K562 (cell line): ENCODE measurements around the gene TMEM170A. TPM values are rescaled to one million over a fixed set of nuclear protein-coding genes. Genes with fewer than 3 reads are reported as not detected.

ENCODE experiments used
- DEAF1 ChIP-seq: fragments of 450-650 bp; formaldehyde crosslinking; IDR thresholded peaks from 2 replicates; pipeline ENCODE4 v1.4.0; 2020; ENCODE audit warnings: mild to moderate bottlenecking, moderate library complexity
- E2F1 ChIP-seq: sonication (generic); formaldehyde crosslinking; IDR thresholded peaks from 2 replicates; pipeline ENCODE4 v1.8.1; 2023; ENCODE audit warnings: mild to moderate bottlenecking, missing genetic modification reagents, moderate library complexity
- ELF4 ChIP-seq: fragments of 450-650 bp; formaldehyde crosslinking; IDR thresholded peaks from 2 replicates; pipeline ENCODE4 v1.4.0; 2022; ENCODE audit warnings: missing genetic modification characterization
- EWSR1 ChIP-seq: fragments of 450-650 bp; IDR thresholded peaks from 2 replicates; pipeline ENCODE4 v1.6.1; 2018; ENCODE audit warnings: borderline replicate concordance, mild to moderate bottlenecking, low read depth, moderate library complexity; ENCODE audit not compliant: partially characterized antibody
- FIP1L1 ChIP-seq: fragments of 200-400 bp; formaldehyde crosslinking; IDR thresholded peaks from 2 replicates; pipeline ENCODE4 v1.6.1; 2018; ENCODE audit warnings: mild to moderate bottlenecking, low read depth, low read length; ENCODE audit not compliant: poor library complexity, severe bottlenecking
- FOSL1 ChIP-seq: fragments of 200-800 bp; sonication (Bioruptor generic); conservative IDR thresholded peaks from 2 replicates; pipeline ENCODE4 v1.6.1; 2016; ENCODE audit warnings: missing genetic modification characterization, missing compliant biosample characterization
- PTBP1 ChIP-seq: fragments of 200-400 bp; formaldehyde crosslinking; IDR thresholded peaks from 2 replicates; pipeline ENCODE4 v1.6.1; 2017; ENCODE audit warnings: low read depth, low read length
- PTRF ChIP-seq: fragments of 450-650 bp; IDR thresholded peaks from 2 replicates; pipeline ENCODE4 v1.6.1; 2016; ENCODE audit warnings: mild to moderate bottlenecking, missing genetic modification characterization, missing compliant biosample characterization
- TBL1XR1 ChIP-seq, 2 experiments: IDR thresholded peaks; 2 replicates each; pipeline ENCODE4 v1.6.1; 2012; ENCODE audit warnings: improper control_type of control experiment in 2 of 2, low read length in 2 of 2, mild to moderate bottlenecking in 1 of 2
- TOE1 ChIP-seq, 2 experiments: fragments of 450-650 bp in 1 of 2; sonication (generic) in 1 of 2; formaldehyde crosslinking in 1 of 2; IDR thresholded peaks; 2 replicates each; pipeline versions ENCODE4 v1.7.1 to v1.8.0; 2016 to 2022; ENCODE audit warnings: borderline replicate concordance in 2 of 2, mild to moderate bottlenecking in 2 of 2, antibody characterized with exemption in 1 of 2, inconsistent platforms in 1 of 2, low read depth in 1 of 2, missing genetic modification reagents in 1 of 2, moderate library complexity in 1 of 2
- ZNF449 ChIP-seq: fragments of 250-450 bp; sonication (Bioruptor Pico); IDR thresholded peaks from 2 replicates; pipeline ENCODE4 v1.8.0; 2022; ENCODE audit warnings: moderate library complexity, mild to moderate bottlenecking, inconsistent platforms
- ZNF583 ChIP-seq: fragments of 250-450 bp; sonication (Bioruptor Pico); IDR thresholded peaks from 2 replicates; pipeline ENCODE4 v1.4.0; 2020
- ZSCAN29 ChIP-seq: fragments of 450-650 bp; IDR thresholded peaks from 2 replicates; pipeline ENCODE4 v1.6.1; 2017
- polyA plus RNA-seq, 8 experiments: library from polyadenylated mRNA; depleted of rRNA in 4 of 8; stranded (reverse) in 5 of 8; unstranded in 3 of 8; fragments of >200 nt; fragmentation: Nextera tagmentation in 2 of 8; fragmentation: Illumina TruSeq in 1 of 8; extraction: Ambion mirVana in 2 of 8; extraction: Trizol in 1 of 8; gene quantifications; 2 replicates each; pipeline versions ENCODE4 v1.2.1 to v1.2.3, GENCODE V29; 2011 to 2014; ENCODE audit warnings: inconsistent platforms in 1 of 8, missing spikeins in 1 of 8
- total RNA-seq, 7 experiments: library from RNA; depleted of rRNA in 6 of 7; stranded (reverse); fragments of >200 nt in 6 of 7; fragmentation: Illumina TruSeq in 2 of 7; extraction: Trizol in 2 of 7; gene quantifications; 2 replicates each; pipeline versions ENCODE4 v1.2.1 to v1.2.3, GENCODE V29; 2011 to 2021; ENCODE audit warnings: low replicate concordance in 1 of 7
- TF ChIP-seq, protein P1 (sequence below): fragments of 450-650 bp; conservative IDR thresholded peaks from 2 replicates; pipeline ENCODE4 v1.6.1; 2016; ENCODE audit warnings: missing genetic modification characterization, low read depth, mild to moderate bottlenecking, control low read depth, missing compliant biosample characterization
- TF ChIP-seq, protein P2 (sequence below): fragments of 150-350 bp; conservative IDR thresholded peaks from 2 replicates; pipeline ENCODE4 v1.6.1; 2014; ENCODE audit warnings: low read length

The TMEM170A gene
- total and polyA plus RNA-seq, 9 of the 15 experiments (the other 6 are each of a cell fraction or from before 2014, with no cell fraction given) = 6.1 to 30.2 (median 15.0) TPM

- TF ChIP-seq TOE1 (IDR thresholded peaks at IDR 0.05; ENCODE audit: borderline replicate concordance) = peak; percentile 40; the same call in 1 of the 2 replicates
- no peak for TF ChIP-seq TOE1 (CRISPR knock-in tag; IDR thresholded peaks at IDR 0.05; ENCODE audit: borderline replicate concordance, low read depth)
- TF ChIP-seq, protein P1, sequence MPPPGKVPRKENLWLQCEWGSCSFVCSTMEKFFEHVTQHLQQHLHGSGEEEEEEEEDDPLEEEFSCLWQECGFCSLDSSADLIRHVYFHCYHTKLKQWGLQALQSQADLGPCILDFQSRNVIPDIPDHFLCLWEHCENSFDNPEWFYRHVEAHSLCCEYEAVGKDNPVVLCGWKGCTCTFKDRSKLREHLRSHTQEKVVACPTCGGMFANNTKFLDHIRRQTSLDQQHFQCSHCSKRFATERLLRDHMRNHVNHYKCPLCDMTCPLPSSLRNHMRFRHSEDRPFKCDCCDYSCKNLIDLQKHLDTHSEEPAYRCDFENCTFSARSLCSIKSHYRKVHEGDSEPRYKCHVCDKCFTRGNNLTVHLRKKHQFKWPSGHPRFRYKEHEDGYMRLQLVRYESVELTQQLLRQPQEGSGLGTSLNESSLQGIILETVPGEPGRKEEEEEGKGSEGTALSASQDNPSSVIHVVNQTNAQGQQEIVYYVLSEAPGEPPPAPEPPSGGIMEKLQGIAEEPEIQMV (tag) = no peak
- no peak for TF ChIP-seq ZNF449 (CRISPR knock-in tag)
- peak; percentile 93 for TF ChIP-seq E2F1 (CRISPR knock-in tag)
- TF ChIP-seq, protein P2, sequence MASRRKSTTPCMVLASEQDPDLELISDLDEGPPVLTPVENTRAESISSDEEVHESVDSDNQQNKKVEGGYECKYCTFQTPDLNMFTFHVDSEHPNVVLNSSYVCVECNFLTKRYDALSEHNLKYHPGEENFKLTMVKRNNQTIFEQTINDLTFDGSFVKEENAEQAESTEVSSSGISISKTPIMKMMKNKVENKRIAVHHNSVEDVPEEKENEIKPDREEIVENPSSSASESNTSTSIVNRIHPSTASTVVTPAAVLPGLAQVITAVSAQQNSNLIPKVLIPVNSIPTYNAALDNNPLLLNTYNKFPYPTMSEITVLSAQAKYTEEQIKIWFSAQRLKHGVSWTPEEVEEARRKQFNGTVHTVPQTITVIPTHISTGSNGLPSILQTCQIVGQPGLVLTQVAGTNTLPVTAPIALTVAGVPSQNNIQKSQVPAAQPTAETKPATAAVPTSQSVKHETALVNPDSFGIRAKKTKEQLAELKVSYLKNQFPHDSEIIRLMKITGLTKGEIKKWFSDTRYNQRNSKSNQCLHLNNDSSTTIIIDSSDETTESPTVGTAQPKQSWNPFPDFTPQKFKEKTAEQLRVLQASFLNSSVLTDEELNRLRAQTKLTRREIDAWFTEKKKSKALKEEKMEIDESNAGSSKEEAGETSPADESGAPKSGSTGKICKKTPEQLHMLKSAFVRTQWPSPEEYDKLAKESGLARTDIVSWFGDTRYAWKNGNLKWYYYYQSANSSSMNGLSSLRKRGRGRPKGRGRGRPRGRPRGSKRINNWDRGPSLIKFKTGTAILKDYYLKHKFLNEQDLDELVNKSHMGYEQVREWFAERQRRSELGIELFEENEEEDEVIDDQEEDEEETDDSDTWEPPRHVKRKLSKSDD = 0 out of 2 replicates have a peak, but pooled peaks have one; percentile 38
- TF ChIP-seq DEAF1 (CRISPR knock-in tag) = no peak; the same call in none of the 2 replicates
- TF ChIP-seq EWSR1 = no peak
- TF ChIP-seq ELF4 (CRISPR knock-in tag) = no peak
- TF ChIP-seq FOSL1 (tag) = peak; percentile 46
- TF ChIP-seq FIP1L1 = peak; percentile 73
- TF ChIP-seq ZNF583 (CRISPR knock-in tag) = no peak
- TF ChIP-seq TBL1XR1 (IDR thresholded peaks at IDR 0.05; ENCODE audit: low read length in 2 of 2) = peak in 1 of 2 experiments; percentile 10; a peak in 1 of 4 replicates
- 0 out of 2 replicates have a peak, but pooled peaks have one; percentile 48 for TF ChIP-seq PTBP1
- TF ChIP-seq ZSCAN29 = no peak
- TF ChIP-seq PTRF (tag) = no peak
Observed at GRCh38 chr16:75464122-75464918, at the start of gene TMEM170A (continued).
